GM19351 (cell line): Measurements from ENCODE around the gene DNAJC11.

Source experiments
- ATAC-seq: cut with Tn5 transposase; IDR thresholded peaks from one replicate; pipeline ENCODE4 v1.9.1; 2021; ENCODE audit warnings: mild to moderate bottlenecking, moderate library complexity; ENCODE audit not compliant: unreplicated experiment

DNAJC11 gene

DNA sequence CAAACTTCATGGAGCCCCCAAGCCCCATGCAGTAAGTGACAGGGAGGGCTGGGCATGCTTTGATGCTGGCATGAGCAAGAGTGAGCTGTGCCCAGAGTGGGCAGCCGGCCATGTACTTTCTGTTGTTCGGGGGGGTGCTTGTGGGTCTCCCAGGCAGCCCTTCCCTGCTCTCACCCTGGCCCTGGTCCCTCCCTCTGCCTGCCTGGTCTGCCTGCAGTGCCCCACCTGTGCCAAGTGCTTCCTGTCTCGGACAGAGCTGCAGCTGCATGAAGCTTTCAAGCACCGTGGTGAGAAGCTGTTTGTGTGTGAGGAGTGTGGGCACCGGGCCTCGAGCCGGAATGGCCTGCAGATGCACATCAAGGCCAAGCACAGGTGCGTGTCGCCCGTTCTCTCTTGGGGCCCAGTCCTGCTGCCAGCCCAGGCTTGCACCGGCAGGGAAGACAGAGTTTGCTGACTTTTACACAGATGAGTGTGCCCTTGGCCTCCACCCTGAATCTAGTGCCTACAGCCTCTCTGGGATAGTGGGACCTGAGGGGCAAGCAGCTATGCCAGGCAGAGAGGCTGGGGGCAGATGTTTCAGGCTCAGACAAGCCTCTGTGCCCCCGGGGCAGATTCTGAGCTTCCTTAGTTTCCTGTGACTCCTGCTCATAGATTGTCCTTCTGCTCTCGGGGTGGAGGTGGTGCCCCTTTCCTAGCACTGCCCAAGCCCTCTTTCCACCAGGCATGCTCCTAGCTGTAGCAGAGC, 114.2 kb downstream of the DNAJC11 start:
- ATAC-seq: no peak

DNA sequence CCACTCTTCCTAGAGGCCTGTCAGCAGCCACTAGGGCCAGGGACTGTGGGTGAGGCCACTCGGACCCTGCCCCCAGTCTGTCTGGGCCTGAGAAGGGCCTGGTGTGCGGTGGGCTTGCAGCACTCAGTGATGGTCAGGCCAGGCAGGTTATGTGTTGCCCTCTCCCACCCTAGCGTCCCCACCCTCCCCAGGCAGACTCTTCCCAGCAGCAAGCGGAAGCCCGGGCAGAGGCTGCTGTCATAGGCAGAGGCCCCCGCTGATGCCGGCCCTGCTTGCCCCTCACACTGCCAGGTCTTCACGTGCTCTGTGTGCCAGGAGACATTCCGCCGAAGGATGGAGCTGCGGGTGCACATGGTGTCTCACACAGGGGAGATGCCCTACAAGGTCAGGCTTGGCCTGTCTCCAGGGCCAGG, 115.2 kb downstream of the DNAJC11 start:
- no peak for ATAC-seq

DNA sequence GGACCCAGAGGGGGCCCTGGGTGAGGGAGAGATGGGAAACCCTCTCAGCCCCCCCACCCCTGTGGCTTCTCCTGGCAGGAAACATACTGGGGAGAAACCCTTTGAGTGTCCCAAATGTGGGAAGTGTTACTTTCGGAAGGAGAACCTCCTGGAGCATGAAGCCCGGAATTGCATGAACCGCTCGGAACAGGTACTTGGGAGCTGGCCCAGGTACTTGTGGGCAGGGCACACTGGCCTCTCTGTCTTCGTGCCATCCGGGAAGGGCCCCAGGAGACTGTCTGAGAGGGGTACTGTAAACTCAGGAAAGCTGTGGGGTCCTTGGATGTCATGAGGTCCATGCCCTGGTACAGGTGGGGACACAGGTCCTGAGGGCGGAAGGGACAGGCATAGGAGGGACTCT, 115.8 kb downstream of the DNAJC11 start:
- ATAC-seq: no peak

DNA sequence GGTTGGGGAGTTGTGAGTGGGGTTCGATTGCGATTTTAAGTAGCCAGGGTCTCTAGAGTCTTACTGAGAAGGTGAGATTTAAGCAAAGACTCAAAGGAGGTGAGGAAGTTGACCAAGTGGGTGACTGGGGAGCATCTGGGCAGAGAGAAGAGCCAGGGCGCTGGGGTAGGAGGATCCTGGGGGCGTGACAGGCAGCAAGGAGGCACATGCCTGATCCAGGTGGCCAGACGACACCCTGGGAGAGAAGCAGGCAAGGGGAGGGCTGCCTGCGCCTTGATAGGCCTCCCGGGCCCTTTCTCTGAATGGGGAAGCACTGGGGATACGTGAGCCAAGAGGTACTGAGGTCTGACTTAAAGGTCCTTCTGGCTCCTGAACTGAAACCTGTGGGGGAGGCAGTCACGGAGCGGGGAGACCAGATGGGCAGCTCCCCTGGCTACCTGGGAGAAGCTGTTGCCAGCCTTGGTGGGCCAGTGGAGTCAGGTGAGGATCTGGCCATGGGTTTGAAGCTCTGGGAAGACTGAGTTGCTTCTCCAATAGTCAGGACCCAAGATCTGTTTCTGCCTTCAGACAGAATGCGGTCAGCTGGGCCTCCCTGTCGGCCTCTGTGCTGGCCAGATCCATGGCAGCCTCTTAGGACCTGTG, 116.4 kb downstream of the DNAJC11 start:
- ATAC-seq: no peak
